Right lobe of liver (tissue), 4 donors: ENCODE data around the gene METTL27.

ENCODE experiments used
- POLR2A ChIP-seq: fragments of 450-650 bp; IDR thresholded peaks from one replicate; pipeline ENCODE4 v1.6.1; 2017; ENCODE audit warnings: antibody characterized with exemption, mild to moderate bottlenecking
- TF ChIP-seq, protein P1 (sequence below), 4 donors: fragments of 200-600 bp in 3 of 4; fragments of 450-650 bp in 1 of 4; IDR thresholded peaks; one replicate each; pipeline versions ENCODE4 v1.5.1 to v1.8.0; 2016 to 2022; ENCODE audit warnings: antibody characterized with exemption in 4 of 4, mild to moderate bottlenecking in 2 of 4
- donor health status: DM: no; HTN: no; CAD: no.
- donor health status: DM: no; HTN: no; CAD: no.
- donor health status: DM: no; HTN: yes; CAD: no.

DNA sequence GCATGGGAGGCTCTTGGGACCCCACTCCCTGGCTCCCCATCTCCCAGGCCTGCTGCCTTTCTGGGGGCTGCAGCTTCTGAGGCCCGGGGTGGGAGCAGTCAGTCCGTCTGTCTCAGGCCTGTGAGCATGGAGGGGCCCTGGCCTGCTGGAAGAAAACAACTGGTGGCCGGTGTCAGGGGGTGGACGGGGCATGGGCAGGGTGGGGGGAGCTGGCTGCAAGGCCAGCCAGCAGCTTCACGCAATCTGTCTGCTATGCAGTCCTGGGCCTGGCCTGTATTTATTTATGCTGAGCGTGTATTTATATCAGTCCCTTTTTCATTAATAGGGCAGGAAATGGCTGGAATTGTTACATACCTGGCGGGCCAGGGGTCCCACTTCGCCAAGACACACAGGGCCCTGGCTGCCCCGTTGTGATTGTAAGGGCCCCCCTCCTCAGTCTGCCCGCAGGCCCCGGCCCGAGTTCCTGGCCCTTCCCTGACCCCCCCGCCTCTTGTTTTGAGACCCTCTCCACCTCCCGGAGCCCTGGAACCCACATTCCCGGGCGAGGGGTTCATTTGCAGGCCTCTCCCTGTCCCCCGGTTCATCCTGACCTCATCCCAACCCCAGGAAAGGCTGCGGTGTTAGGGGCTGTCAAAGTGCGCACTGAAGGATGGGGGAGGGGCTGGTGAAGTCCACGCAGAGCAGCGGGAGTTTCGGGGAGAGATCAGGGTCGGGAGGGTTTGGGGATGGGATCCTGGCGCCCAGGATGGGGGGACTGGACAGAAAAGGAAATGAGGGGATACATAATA, 26.9 kb upstream of the METTL27 start:
- TF ChIP-seq, protein P1, sequence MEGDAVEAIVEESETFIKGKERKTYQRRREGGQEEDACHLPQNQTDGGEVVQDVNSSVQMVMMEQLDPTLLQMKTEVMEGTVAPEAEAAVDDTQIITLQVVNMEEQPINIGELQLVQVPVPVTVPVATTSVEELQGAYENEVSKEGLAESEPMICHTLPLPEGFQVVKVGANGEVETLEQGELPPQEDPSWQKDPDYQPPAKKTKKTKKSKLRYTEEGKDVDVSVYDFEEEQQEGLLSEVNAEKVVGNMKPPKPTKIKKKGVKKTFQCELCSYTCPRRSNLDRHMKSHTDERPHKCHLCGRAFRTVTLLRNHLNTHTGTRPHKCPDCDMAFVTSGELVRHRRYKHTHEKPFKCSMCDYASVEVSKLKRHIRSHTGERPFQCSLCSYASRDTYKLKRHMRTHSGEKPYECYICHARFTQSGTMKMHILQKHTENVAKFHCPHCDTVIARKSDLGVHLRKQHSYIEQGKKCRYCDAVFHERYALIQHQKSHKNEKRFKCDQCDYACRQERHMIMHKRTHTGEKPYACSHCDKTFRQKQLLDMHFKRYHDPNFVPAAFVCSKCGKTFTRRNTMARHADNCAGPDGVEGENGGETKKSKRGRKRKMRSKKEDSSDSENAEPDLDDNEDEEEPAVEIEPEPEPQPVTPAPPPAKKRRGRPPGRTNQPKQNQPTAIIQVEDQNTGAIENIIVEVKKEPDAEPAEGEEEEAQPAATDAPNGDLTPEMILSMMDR (IDR thresholded peaks at IDR 0.05): no peak
- no peak for TF ChIP-seq POLR2A
